HUDEP-2 (cell line): ENCODE measurements around the gene TAS1R1.
A peak's percentile ranks its signal among the peaks of the same experiment; 100 is the strongest.

Source experiments
- DNase-seq, 76 experiments: peaks; one replicate each; lab custom pipeline; 2025; ENCODE audit not compliant: unreplicated experiment in 76 of 76; lab: John Stamatoyannopoulos, UW

The TAS1R1 gene

DNA sequence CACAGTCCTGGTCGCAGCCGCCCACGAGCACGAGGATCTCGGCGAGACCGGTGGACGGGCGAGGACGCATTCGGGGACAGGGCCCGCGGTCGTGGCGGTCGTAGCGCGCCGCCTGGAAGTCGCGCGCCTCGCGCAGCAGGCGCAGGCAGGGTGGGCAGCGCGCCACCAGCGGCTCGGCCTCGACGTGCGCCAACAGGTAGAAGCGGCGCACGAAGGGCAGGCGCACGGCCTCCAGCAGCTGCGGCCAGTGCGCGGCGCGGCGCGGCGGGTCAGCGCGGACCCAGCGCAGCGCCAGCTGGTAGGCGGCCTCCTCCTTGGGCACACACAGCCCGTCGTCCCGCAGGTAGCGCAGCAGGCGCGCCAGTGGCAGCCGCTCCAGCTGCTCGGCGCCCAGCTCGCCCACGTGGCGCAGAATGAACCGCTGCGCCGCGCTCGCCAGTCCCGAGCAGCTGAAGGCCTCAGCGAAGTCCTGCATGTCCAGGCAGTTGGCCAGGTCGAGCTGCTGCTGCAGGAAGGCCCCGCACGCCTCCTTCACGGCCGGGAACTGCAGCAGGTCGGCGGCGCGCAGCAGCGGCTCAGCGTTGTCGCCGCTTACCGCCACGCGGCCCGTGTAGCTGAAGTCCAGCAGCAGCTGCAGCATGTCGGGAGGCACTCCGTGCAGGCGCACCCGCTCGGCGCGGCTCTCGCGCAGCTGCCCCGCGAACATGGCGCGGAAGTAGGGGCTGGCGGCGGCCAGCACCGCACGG lies 47.0 kb downstream of the TAS1R1 start:
- peak in 21 of 76 experiments; percentile 7 to 70 (median 44) for DNase-seq

DNA sequence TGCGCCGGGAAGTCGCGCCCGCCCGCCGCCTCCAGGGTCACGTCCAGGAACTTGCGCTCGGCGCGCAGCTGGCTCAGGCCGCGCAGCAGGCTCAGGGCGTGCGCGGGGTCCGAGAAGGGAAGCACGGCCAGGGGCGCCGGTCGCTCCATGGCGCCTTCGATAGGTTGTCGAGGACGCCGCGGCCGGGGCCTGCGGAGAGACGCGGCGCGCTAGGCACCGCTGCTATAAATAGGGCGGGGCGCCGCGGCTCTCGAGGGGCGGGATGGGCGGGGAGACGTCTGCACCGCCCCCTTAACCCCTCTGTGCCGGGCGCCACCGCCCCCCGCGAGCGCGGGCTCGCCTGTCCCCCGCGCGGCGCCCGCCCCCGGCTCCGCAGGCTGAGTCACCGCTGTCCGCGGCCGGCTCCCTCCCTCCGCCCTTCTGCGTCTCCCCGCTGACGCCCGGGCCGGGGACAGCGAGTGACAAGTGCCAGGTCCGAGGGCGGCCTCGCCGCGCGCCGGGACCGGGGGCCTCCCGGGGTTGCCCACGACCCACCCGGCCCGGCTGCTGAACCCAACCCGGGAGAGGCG lies 47.6 kb downstream of the TAS1R1 start, which contains the start of gene KLHL21:
TSS of gene KLHL21 (minus strand) at position 201 of the 569 bp plus-strand sequence. CDS start at position 149, 52 bp downstream.
- peak in 74 of 76 experiments; percentile 35 to 92 (median 82) for DNase-seq

- DNase-seq, result peak in 33 of 76 experiments; percentile 12 to 78 (median 52)
These were observed 48.3 kb downstream of the TAS1R1 start for GRCh38 chr1:6603238-6603914.

GRCh38 chr1:6603915-6604558 lies 48.9 kb downstream of the TAS1R1 start:
- DNase-seq, result peak in 2 of 76 experiments; percentile 11 to 44

GRCh38 chr1:6612641-6613360 lies 57.7 kb downstream of the TAS1R1 start:
- DNase-seq, result peak in 18 of 76 experiments; percentile 24 to 73 (median 50)

DNA sequence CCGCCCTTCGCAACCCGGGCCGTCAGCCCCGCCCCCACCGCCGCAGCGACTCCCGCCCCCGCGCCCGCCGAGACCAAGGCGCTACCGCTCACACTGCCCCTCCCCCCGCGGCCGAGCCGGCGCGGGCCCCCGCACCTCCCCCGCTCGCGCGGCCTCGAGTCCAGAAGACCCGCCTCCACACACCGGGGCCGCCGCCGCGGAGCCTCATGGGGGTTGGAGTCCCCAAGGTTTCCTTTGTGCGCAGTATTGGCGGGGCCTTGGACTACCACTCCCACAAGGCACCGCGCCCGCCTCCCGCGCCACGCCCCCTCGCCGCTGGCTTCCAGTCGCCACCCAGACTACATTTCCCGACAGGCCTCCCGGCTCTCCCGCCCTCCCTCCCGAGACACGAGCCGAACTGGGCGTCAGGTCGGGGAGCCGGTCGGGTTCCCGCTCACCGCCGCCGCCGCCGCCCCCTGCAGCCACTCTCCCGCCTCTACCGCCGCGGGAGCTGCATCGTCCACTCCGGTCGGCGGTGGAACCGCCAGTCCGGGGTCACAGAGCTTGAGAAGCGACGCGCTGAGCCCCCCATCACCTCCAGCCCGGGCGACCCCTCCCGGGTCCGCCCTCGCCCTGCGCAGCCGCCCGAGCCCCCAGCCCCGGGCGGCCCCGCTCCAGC lies 58.4 kb downstream of the TAS1R1 start, which contains the start of gene PHF13:
TSS of gene PHF13 (plus strand) at position 371 of the 658 bp plus-strand sequence. CDS start 336 bp downstream, outside the sequence.
- DNase-seq, result peak; percentile 67 to 99 (median 99)

DNA sequence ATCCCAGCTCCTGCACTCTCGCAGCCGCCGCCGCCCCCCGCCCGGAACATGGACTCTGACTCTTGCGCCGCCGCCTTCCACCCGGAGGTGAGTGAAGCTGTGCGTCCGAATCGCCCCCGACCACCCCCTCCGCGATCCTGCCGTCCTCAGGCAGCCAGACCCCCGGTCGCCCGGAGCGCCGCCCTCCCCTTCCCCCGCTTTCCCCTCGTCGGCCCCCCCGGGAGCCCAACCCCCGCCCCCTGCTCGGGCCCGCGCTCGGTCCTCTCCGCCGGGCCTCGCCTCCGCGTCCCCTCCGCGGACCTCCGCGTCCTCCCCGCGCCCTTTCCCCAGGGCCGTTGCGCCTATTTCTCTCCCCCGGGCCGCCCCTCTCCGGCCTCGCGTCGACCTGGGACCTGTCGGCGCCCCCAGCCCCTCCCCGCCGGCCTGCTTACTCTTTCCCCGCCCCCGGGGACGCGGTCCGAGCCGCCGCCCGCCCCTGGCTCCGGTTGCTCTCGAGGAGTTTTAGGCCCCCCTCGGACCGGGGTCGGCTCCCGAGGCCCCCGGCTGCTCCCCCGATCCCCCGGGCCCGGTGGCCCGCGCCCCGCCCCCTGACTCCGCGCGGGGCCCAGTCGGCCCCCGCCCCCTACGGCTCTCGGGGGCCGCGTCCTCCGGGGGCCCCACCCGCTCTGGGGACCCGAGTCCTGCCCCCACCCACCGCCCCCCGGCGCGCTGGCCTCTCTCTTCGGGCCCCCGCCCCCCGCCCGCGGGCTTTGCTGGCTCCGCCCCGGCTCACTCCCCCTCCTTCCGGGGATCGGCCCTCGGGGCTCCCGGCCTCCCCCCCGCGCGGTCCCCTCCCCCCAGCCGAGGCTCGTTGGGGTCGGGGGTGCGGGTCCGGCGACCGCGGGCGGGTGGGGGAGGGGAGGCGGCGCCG lies 59.2 kb downstream of the TAS1R1 start:
- DNase-seq, result peak in 24 of 76 experiments; percentile 3 to 47 (median 23)

DNA sequence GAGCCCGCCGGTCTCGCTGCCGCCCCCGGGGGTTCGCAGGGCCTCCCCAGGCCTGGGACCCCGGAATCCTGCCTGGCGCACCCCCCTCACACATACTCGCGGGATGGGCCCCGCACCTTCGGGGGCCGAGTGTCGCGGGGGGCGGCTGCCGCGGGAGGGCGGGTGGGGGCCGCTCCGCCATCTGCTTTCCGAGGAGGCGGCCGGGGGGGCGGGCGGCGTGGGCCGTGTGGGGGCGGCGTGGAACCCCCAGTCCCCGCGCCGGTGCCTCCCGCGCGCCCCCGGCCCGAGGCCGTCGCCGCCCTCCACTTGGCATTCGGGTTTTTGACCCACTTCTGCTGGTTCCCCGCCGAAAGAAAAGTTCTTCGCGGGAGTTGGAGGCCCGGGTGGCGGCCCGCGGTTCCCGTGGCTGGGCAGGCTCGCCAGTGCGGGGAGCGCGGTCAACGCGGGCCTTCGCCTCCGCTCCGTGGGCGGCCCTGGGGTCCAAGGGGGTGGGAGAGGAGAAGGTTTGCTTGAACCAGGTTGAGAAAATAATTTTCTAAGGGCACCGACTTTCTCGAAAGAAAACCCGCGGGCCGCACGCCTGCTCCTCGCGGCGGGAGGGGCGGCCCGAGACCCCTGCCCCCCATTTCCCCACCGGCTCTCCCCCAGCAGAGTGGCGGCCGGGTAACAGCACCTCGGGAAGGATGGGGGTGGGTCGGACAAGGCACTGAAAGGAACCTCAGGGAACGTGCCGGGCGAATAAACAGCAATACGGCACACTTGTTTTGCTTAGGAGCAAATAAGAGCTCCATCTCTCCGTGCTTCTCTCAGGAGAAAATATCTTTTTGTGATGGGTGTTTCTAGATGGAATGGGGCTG lies 60.0 kb downstream of the TAS1R1 start:
- DNase-seq, result no peak

GRCh38 chr1:6619045-6619444 lies 63.9 kb downstream of the TAS1R1 start:
- no peak for DNase-seq

DNA sequence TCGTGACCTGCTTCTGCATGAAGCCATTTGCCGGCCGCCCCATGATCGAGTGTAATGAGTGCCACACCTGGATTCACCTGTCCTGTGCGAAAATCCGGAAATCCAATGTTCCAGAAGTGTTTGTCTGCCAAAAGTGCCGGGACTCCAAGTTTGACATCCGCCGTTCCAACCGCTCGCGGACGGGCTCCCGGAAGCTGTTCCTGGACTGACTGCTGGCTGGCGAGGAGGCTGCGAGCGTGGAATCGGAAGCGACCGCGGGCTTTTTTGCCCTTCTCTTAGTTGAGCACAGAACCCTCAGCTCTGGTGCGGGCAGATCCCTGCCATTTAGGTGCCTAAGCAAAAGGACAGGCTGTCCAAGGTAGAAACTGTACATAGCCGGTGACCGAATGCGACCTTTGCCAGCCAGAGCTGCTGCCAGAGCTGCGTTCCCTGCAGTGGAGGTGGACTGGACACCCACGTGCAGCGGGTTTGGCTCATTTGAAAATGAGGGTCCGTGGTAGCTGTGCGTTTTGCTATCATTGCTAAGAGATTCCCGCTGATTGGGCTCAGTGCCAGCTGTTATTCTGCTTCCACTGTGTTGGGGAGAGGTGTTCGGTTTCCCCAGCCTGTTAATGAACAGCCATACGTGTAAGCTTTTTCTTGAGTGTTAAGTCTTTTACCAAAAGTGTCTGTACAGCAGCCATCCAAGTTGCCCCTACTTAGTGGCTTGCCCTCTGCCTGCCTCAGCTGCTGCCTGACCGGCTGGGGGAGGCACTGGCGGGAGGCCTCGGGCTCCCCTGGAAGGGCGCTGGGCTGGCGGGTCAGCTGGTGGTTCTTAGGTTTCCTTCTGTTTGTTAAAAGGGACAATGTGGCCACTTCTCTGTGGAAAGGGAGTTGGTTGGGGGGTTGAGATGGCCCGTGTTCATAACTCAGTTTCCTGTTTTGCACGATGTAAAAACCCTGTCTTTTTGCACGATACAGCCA lies 66.6 kb downstream of the TAS1R1 start:
- no peak for DNase-seq

- no peak for DNase-seq
These were observed 67.5 kb downstream of the TAS1R1 start for GRCh38 chr1:6622396-6623152.

DNA sequence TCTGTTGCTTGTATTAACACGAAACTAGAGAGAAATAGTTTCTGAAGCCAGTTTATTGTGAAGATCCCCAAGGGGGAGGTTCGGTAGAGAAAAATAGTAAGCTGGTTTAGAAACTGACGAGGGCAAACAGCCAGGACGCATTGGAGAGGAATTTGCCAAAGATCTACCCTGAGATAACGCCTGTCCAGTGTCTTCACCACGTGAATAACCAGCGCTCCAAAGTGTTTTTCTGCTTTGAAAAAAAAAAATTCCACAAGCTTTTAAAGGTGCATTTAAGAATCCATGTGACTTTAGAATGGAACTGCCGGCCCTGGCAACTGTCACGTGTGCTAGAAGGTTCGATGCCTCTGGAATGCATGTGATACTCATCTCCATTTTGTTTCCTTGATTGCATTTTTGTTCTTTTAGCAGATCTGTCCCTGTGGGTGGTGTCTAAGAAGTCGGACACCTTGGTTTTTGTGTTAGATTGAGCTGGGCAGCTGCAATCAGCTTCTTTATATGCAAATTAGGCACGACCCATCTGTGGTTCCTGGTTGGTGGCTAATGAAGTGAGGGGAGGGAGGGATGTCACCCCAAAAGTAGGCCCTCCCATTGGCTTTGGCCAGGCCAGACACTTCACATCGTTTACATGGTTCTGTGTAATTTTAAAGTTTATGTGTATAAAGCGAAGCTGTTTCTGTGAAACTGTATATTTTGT lies 68.3 kb downstream of the TAS1R1 start:
- no peak for DNase-seq

DNA sequence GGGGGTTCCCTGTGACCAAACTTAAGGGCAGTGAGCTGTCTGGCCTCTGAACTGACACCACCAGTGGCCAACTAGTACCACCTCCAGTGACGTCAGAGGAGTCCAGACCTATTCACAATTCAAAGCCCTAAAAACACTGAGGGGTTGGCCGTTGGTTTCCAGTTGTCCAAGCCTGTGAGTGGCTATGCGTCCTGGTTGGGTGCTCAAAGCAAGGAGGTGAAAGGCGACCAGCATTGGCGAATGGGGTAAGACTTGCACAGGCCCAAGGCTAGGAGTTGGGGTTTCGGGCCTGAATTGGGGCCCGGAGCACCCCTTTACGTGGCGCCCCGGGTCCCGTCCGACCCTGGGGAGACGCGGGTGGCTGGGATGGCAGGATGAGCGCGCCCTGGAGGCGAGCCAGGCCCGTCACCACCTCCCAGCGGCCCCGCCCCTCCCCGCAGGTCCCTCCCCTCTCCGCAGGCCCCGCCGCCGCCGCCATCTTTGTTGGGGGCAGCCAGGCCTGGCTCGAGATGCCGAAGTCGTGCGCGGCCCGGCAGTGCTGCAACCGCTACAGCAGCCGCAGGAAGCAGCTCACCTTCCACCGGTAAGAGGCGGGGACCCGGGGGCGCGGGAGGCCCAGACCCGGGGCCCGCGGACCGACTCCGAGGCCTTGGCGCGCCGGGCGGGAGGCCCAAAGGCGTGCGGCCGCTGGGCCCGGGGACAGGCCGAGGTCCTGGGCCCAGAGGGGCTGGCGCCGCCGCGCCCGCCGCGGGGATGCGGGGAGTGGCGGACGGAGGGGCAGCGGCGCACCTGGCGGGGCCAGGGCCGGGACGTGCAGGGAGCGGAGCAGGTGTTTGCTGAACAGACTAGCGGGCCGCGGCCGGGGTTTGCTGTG lies 69.8 kb downstream of the TAS1R1 start, which contains the start of gene THAP3:
TSS of gene THAP3 (plus strand) at position 159 of the 874 bp plus-strand sequence. CDS start at position 510, 351 bp downstream.
- peak in 70 of 76 experiments; percentile 16 to 89 (median 70) for DNase-seq

DNA sequence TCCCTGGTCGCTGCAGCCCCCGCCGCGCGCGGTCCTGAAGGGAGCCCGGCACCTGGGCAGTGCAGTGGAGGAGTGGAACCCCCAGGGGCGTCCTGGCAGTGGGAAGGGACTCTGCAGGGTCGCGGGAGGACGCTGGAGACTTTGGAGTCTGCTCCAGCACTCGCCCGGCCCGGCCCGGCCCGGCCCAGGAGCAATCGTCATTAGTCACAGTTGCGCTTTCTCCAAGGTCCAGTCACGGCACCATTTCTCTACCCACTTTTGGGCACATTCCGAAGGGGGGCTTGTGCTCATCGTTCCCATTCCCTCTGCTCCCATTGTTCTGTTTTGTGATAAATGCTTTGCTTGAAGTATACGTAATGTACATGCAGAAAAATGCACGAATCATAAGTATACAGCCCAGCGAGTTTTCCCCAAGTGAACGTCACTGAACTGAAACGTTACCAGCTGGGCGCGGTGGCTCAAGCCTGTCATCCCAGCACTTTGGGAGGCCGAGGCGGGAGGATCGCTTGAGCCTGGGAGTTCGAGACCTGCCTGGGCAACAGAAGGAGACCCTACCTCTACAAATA lies 70.6 kb downstream of the TAS1R1 start:
- peak in 3 of 76 experiments; percentile 12 to 55 (median 37) for DNase-seq
